Measurements from ENCODE around the gene TGDS.

TGDS gene

DNA sequence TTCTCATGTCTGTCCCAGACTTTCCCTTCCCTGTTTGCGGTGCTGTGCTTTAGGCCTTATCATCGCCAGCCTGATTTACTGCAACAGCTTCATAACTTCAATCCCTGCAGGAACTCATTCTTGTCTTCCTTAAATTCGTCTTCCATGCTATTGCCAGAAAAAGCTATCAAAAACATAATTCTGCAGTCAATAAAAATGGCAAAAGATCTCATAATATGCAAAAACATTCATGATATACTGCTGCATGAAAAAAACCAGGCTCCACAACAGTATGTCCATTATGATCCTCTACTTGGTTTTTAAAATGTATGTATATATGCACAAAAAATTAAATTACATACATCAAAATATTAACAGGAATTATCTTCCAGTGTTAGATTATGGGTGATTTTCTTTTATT lies 28.4 kb downstream of the TGDS start:
- no peak for TF ChIP-seq CTCF (IDR thresholded peaks at IDR 0.05; ENCODE audit: low read depth, low read length)
- in situ Hi-C loops (cut with HindIII; ENCODE audit: low sequenced_read_pairs): no loop called here
- DNase-seq (ENCODE audit: low read depth, low spot score): no peak
- H3K4me3 ChIP-seq (ENCODE audit: low read depth, low read length): no peak overlapping the region

DNA sequence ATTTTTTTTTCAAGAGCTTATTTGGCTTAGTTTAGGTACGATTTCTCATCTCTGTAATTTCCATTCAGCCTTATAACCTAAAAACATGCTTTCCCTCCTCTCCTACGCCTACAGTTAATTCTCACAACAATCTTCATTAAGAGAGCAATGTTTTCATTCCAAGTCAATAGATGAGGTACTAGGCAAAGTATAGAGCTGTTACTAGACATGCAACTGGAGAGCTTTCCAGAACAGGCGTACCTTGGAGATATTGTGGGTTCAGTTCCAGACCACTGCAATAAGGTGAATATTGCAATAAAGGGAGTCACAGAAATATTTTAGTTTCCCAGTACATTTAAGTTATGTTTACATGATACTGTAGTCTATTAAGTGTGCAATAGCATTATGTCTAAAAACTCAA lies 34.8 kb downstream of the TGDS start:
- no peak for TF ChIP-seq CTCF (IDR thresholded peaks at IDR 0.05; ENCODE audit: low read depth, low read length)
- H3K4me3 ChIP-seq (ENCODE audit: low read depth, low read length): no peak overlapping the region
- DNase-seq (ENCODE audit: low read depth, low spot score): no peak
- in situ Hi-C loops (cut with HindIII; ENCODE audit: low sequenced_read_pairs): no loop called here

DNA sequence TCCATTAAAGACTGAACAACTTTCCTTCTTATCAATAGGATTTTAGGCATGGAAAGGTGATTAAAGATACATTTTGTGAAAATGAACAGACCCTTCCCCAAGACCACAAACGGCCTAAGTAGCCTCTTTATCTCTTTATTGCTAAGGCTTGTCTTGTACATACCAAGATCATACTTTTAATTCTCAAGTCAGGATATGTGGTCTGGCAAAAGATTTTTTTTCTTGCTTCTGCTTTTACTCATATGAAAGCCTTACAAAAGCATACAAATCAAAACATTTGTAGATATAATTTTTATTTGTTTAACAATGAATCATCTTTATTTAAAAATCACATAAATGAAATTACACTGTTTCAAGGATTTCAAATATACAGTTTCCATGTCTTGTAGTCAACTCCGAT lies 35.8 kb downstream of the TGDS start:
- no peak for TF ChIP-seq CTCF (IDR thresholded peaks at IDR 0.05; ENCODE audit: low read depth, low read length)
- in situ Hi-C loops (cut with HindIII; ENCODE audit: low sequenced_read_pairs): no loop called here
- H3K4me3 ChIP-seq (ENCODE audit: low read depth, low read length): no peak overlapping the region
- no peak for DNase-seq (ENCODE audit: low read depth, low spot score)

- DNase-seq (ENCODE audit: low read depth, low spot score): no peak
- H3K4me3 ChIP-seq (ENCODE audit: low read depth, low read length): no peak overlapping the region
Measured at GRCh38 chr13:94559222-94559795, 36.6 kb downstream of the TGDS start.

GRCh38 chr13:94558716-94559115 lies 37.2 kb downstream of the TGDS start:
- no peak for DNase-seq (ENCODE audit: low read depth, low spot score)

More at GRCh38 chr13:94559222-94559795, 36.6 kb downstream of the TGDS start:
- in situ Hi-C loops (cut with HindIII; ENCODE audit: low sequenced_read_pairs): no loop called here
- no peak for TF ChIP-seq CTCF (IDR thresholded peaks at IDR 0.05; ENCODE audit: low read depth, low read length)

GRCh38 chr13:94557684-94558235 lies 38.2 kb downstream of the TGDS start:
- in situ Hi-C loops (cut with HindIII; ENCODE audit: low sequenced_read_pairs): no loop called here
- H3K4me3 ChIP-seq (ENCODE audit: low read depth, low read length): no peak overlapping the region
- no peak for TF ChIP-seq CTCF (IDR thresholded peaks at IDR 0.05; ENCODE audit: low read depth, low read length)
- no peak for DNase-seq (ENCODE audit: low read depth, low spot score)

More at GRCh38 chr13:94558716-94559115, 37.2 kb downstream of the TGDS start:
- TF ChIP-seq CTCF (IDR thresholded peaks at IDR 0.05; ENCODE audit: low read depth, low read length): no peak
- no peak overlapping the region for H3K4me3 ChIP-seq (ENCODE audit: low read depth, low read length)
- in situ Hi-C loops (cut with HindIII; ENCODE audit: low sequenced_read_pairs): no loop called here

All from astrocyte of the spinal cord (primary cell).